Measurements from ENCODE around the gene CD109. TPM values are rescaled to one million over a fixed set of nuclear protein-coding genes. Genes with fewer than 3 reads are reported as not detected.
A peak's percentile ranks its signal among the peaks of the same experiment; 100 is the strongest.

CD109 gene
- total and polyA plus RNA-seq, 2 of the 8 experiments (the other 6 are each of a cell fraction or from before 2014, with no cell fraction given) = 1.4 to 5.3 TPM

- TF ChIP-seq CHD7 (IDR thresholded peaks at IDR 0.05; ENCODE audit: insufficient replicate concordance, low read length) = no peak
- no peak for TF ChIP-seq CBX5 (IDR thresholded peaks at IDR 0.05; ENCODE audit: low read depth, low read length)
- TF ChIP-seq, protein P1, sequence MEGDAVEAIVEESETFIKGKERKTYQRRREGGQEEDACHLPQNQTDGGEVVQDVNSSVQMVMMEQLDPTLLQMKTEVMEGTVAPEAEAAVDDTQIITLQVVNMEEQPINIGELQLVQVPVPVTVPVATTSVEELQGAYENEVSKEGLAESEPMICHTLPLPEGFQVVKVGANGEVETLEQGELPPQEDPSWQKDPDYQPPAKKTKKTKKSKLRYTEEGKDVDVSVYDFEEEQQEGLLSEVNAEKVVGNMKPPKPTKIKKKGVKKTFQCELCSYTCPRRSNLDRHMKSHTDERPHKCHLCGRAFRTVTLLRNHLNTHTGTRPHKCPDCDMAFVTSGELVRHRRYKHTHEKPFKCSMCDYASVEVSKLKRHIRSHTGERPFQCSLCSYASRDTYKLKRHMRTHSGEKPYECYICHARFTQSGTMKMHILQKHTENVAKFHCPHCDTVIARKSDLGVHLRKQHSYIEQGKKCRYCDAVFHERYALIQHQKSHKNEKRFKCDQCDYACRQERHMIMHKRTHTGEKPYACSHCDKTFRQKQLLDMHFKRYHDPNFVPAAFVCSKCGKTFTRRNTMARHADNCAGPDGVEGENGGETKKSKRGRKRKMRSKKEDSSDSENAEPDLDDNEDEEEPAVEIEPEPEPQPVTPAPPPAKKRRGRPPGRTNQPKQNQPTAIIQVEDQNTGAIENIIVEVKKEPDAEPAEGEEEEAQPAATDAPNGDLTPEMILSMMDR (IDR thresholded peaks at IDR 0.05; ENCODE audit: control extremely low read depth in 1 of 3, insufficient read depth in 1 of 3, low read depth in 1 of 3, low read length in 3 of 3) = no peak
- peak; percentile 63 to 82 for TF ChIP-seq POLR2A (IDR thresholded peaks at IDR 0.05; ENCODE audit: control extremely low read depth in 1 of 2, low read depth in 2 of 2, low read length in 2 of 2)
- 0 out of 2 replicates have a peak, but pooled peaks have one; percentile 39 for TF ChIP-seq TBP (IDR thresholded peaks at IDR 0.05; ENCODE audit: low read depth, low read length)
- TF ChIP-seq EP300 (IDR thresholded peaks at IDR 0.05; ENCODE audit: borderline replicate concordance in 1 of 2, low read depth in 2 of 2, low read length in 2 of 2) = 0 out of 3 replicates have a peak, but pooled peaks of 1 of the 2 experiments have one; percentile 38
- TF ChIP-seq POLR2AphosphoS5 (IDR thresholded peaks at IDR 0.05; ENCODE audit: low read depth, low read length) = peak; percentile 87
Observed at GRCh38 chr6:73653571-73654424, 42.2 kb upstream of the CD109 start, which contains the start of gene SLC17A5 (continued).

All from H1 (cell line).